NCI-H2196 (cell line): ENCODE results near the gene PROX2.

Experiments
- DNase-seq: peaks from one replicate; lab custom pipeline; 2025; ENCODE audit not compliant: unreplicated experiment; lab: John Stamatoyannopoulos, UW

Gene PROX2

GRCh38 chr14:74909501-74909900 is 33.6 kb upstream of the PROX2 start:
- no peak for DNase-seq

- DNase-seq, result no peak
Measured at GRCh38 chr14:74908861-74909341, 33.0 kb upstream of the PROX2 start.

GRCh38 chr14:74907744-74908143 is 31.8 kb upstream of the PROX2 start:
- DNase-seq, result no peak

GRCh38 chr14:74906925-74907521 is 31.1 kb upstream of the PROX2 start:
- DNase-seq, result no peak

- peak; percentile 72 for DNase-seq
Measured at GRCh38 chr14:74905595-74906142, 29.7 kb upstream of the PROX2 start.

- DNase-seq, result no peak
Measured at GRCh38 chr14:74904635-74905503, 28.9 kb upstream of the PROX2 start.

- DNase-seq, result no peak
Measured at GRCh38 chr14:74902941-74903705, 27.2 kb upstream of the PROX2 start.

GRCh38 chr14:74898694-74899093 is 22.7 kb upstream of the PROX2 start:
- DNase-seq, result no peak

GRCh38 chr14:74898083-74898482 is 22.1 kb upstream of the PROX2 start:
- no peak for DNase-seq

GRCh38 chr14:74897642-74898041 is 21.7 kb upstream of the PROX2 start:
- DNase-seq, result no peak

- no peak for DNase-seq
Measured at GRCh38 chr14:74896400-74896799, 20.5 kb upstream of the PROX2 start.

GRCh38 chr14:74893614-74894091 is 17.7 kb upstream of the PROX2 start:
- no peak for DNase-seq

- DNase-seq, result no peak
Measured at GRCh38 chr14:74892745-74893144, 16.8 kb upstream of the PROX2 start.

- no peak for DNase-seq
Measured at GRCh38 chr14:74891870-74892269, 15.9 kb upstream of the PROX2 start.

- DNase-seq, result no peak
Measured at GRCh38 chr14:74890262-74890661, 14.3 kb upstream of the PROX2 start.

GRCh38 chr14:74888164-74889158 is 12.5 kb upstream of the PROX2 start:
- no peak for DNase-seq

- DNase-seq, result no peak
Measured at GRCh38 chr14:74886001-74886400, 10.1 kb upstream of the PROX2 start.

GRCh38 chr14:74882103-74882920 is 6.4 kb upstream of the PROX2 start:
- no peak for DNase-seq

- DNase-seq, result peak; percentile 85
Measured at GRCh38 chr14:74881431-74882102, 5.6 kb upstream of the PROX2 start, which contains the start of gene DLST. TSS of gene DLST (plus strand) at chr14:74881916. CDS start at chr14:74881954, 38 bp downstream.
